Activated naive CD4-positive, alpha-beta T cell treated with anti-CD3 and anti-CD28 coated beads for 36 hours (primary cell): ENCODE measurements around the gene CPN1. TPM values are rescaled to one million over a fixed set of nuclear protein-coding genes. Genes with fewer than 3 reads are reported as not detected.
A peak's percentile ranks its signal among the peaks of the same experiment; 100 is the strongest.

Experiments used
- CTCF ChIA-PET: fragments of 350-600 bp; sonication (Branson Sonifier 250); formaldehyde crosslinking; loops from one replicate; lab custom pipeline; 2021; ENCODE audit warnings: antibody characterized with exemption; lab: Charles Lee
- DNase-seq: peaks from one replicate; pipeline ENCODE4 v3.0.0-alpha.2; 2020
- H3K27ac Mint-ChIP-seq: one replicate; pipeline ENCODE4 v1.8.0; 2021; ENCODE audit warnings: mild to moderate bottlenecking, mixed read lengths
- H3K27me3 Mint-ChIP-seq: one replicate; pipeline ENCODE4 v1.8.0; 2021; ENCODE audit warnings: low read depth, mixed read lengths
- H3K36me3 Mint-ChIP-seq: one replicate; pipeline ENCODE4 v1.8.0; 2021; ENCODE audit warnings: low read depth, mixed read lengths
- H3K4me1 Mint-ChIP-seq: one replicate; pipeline ENCODE4 v1.8.0; 2021; ENCODE audit warnings: low read depth, mixed read lengths
- H3K4me3 Mint-ChIP-seq: one replicate; pipeline ENCODE4 v1.8.0; 2021; ENCODE audit warnings: mild to moderate bottlenecking, moderate library complexity, mixed read lengths
- H3K9me3 Mint-ChIP-seq: one replicate; pipeline ENCODE4 v1.8.0; 2021; ENCODE audit warnings: mixed read lengths
- intact Hi-C: fragments of 100-400 bp; cut with micrococcal nuclease; formaldehyde crosslinking; loops from one replicate; pipeline ENCODE4 v1.15.1; 2023
- total RNA-seq, 2 experiments: library from RNA; stranded (reverse); gene quantifications; one replicate each; pipeline ENCODE4 v1.2.3, GENCODE V29; 2021

The CPN1 gene
- total RNA-seq, 2 experiments from 2014 or later: not detected

DNA sequence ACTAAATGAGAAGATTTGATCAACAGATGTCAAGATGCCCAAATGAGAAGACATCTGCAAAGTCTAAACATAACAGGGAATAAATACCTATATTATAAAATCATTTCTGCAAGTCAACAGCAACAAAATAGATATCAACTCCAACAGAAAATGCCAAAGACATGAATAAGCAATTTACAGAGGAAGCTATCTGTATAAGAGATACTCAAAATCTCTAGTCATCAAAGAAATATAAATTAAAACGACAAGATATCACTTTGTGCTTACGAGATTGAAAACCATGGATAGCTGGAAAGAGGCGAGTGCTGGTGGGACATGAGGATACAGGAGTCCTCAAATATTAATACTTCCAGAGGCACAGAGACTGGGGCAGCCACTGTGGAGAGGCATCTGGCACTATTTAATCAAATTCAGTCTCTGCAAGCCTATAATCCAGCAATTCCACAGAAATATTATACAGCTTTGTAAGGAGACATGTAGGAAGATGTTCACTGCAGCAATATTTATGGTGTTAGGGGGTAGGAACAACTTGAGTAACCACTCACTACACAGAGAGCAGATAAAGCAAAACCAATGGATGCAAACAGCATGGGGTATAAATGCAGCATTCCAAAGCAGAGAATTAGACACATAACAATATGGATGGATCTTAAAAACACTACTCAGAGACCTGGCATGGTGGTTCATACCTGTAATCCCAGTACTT lies 76.7 kb downstream of the CPN1 start:
- DNase-seq: no peak
- CTCF ChIA-PET: interaction anchor here (0.6 to 2.1 kb wide), 4 partner anchors 41 to 159 kb away, joined by 3 to 9 read pairs (median 4); no protein-coding TSS in a partner anchor
- Mint-ChIP-seq H3K36me3 (no peaks in the 10 kb centered on the region), H3K4me1 (peaks cover 35% of the 10 kb centered on the region), H3K27ac (no peak overlapping the region), H3K9me3 (no peaks in the 10 kb centered on the region), H3K4me3 (no peak overlapping the region), H3K27me3 (peaks cover 7% of the 10 kb centered on the region)
- intact Hi-C loops: loop anchor here (5.0 kb wide), 4 partner anchors 222 to 573 kb away; partner anchors contain the start of genes CHUK, COX15, CUTC and GOT1

DNA sequence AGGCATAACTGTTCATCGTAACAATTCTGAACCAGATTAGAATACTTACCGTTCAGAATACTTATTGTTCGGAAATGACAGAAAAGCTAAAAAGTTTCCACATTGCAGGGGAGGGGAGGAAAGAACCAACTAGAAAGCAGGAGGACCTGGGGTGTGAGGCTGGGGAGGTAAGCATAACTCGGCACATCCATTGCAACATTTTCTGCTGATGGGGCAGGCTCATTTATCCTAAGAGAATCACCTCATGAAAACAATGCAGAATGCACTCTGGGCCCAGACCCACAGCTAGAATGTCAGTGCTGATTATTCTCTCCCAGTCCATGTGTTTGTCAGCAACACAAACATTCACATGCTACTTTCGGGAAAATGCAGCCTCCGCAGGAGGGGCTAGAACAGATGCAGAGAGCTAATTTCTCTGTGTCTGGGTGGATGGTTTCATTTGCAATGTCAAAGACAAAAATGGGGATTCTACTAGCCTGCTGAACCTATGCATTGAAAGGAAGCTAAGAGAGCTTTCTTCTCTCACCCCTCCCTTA lies 81.5 kb downstream of the CPN1 start:
- CTCF ChIA-PET: interaction anchor here (0.6 to 1.1 kb wide), 2 partner anchors 140 to 1960 kb away, joined by 5 to 6 read pairs; no protein-coding TSS in a partner anchor
- H3K27ac Mint-ChIP-seq: no peak overlapping the region
- H3K4me3 Mint-ChIP-seq: no peak overlapping the region
- H3K36me3 Mint-ChIP-seq: no peaks in the 10 kb centered on the region
- no peak for DNase-seq
- no peaks in the 10 kb centered on the region for H3K27me3 Mint-ChIP-seq
- no peaks in the 10 kb centered on the region for H3K9me3 Mint-ChIP-seq
- H3K4me1 Mint-ChIP-seq: peaks cover 6% of the 10 kb centered on the region
- intact Hi-C loops: no loop called here

DNA sequence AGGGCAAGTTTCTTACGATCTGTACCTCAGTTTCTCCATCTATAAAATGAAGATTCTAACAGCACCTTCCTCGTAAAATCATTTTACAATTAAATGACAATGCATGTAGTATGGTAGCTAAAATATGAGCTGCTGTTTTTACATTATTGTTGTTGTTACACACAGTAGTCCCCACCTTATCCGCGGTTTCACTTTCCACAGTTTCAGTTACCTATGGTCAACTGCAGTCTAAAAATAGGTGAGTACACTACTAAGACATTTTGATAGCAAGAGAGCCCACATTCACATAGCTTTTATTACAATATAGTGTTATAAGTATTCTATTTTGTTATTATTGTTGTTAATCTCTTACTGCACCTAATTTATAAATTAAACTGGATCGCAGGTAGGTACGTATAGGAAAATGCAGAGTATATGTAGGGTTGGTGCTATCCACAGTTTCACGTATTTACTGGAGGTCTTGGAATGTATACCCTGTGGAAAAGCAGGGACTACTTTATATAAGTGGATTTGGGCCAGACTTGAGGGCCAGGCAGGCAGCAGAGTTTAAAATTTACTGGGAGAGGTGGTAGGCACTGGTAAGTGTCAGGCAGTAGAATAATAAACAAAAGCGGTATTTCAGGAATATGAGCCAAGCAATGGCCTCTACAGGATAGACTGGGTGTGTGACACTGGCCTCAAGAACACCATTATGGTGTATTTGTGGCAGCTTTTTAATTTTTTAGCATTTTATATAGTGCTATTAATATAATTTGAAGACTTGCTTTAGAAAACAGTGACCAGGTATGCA lies 82.2 kb downstream of the CPN1 start:
- no peaks in the 10 kb centered on the region for H3K27me3 Mint-ChIP-seq
- intact Hi-C loops: no loop called here
- H3K27ac Mint-ChIP-seq: no peak overlapping the region
- H3K4me3 Mint-ChIP-seq: no peak overlapping the region
- DNase-seq: no peak
- peaks cover 9% of the 10 kb centered on the region for H3K4me1 Mint-ChIP-seq
- CTCF ChIA-PET: interaction anchor here (0.6 to 1.1 kb wide), 3 partner anchors 10 to 1959 kb away, joined by 3 to 6 read pairs (median 5); partner anchors contain the start of gene DNMBP
- no peaks in the 10 kb centered on the region for H3K9me3 Mint-ChIP-seq
- H3K36me3 Mint-ChIP-seq: no peaks in the 10 kb centered on the region

DNA sequence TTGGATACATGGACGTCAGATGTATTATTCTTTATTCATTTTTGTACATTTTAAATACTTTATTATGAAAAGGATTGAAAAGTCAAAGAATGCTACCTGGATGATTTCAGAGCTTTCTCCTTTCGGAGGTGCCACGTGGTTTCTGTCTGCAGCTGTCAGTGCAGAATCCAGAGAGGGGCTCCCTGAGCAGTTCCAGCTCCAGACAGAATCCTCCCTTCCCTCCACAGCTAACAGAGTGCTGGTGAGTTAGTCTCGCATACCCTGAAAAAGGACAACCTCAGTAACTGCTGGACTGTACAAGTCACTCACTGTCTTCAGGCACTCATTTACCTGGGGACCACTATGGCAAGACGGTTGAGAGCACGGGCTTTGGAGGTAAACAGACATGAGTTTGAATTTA lies 82.8 kb downstream of the CPN1 start:
- peaks cover 15% of the 10 kb centered on the region for H3K4me1 Mint-ChIP-seq
- intact Hi-C loops: no loop called here
- CTCF ChIA-PET: interaction anchor here (0.7 kb wide), 1 partner anchor 11 kb away, joined by 3 read pairs; the partner anchor contains the start of gene DNMBP

DNA sequence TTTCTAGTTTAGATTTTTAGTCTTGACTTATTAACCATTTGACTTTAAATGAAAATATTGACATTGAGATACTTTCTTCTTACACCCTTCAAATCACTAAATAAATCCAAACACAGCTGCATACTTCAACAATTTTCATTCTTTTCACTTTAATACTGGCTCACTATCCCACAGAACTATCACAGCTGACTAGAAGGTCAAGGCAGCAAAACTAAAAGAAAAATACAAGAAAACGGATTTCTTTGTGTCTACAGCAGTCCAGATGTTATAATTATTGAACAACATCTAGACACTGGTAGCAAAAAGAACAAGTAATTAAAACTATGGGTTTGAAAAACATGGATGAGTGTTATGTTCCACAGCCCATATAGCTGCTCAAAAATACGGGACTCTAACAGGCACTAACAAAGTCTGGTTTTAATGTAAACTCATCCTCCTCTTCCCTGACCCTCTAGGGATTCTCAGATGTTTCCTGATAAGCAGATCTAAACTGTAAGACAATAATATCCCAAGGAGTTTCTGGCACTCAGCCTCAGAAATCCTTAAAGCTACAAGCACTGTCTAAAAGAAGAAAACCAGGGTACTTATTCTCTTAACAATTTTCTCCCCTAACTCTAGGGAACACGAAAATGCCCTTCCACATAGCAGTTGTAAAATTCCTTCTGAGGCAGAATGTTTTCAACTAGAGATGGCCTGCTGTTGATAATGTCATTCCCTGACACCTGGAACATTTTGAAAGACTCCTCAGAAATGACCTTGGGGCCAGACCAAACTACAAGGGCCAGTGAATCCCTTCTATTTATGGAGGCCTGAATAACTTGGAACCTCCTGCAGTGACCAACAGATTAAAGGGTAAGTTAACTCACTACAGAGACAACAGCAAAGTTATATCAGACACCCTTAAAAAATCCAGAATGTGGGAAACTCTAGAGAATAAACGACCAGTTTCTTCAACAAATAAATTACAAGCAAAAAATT lies 84.7 kb downstream of the CPN1 start:
- CTCF ChIA-PET: interaction anchor here (0.9 to 1.0 kb wide), 3 partner anchors 9 to 152 kb away, joined by 3 read pairs; partner anchors contain the start of gene DNMBP
- intact Hi-C loops: no loop called here
- no peak overlapping the region for H3K4me3 Mint-ChIP-seq
- no peaks in the 10 kb centered on the region for H3K27me3 Mint-ChIP-seq
- peaks cover 19% of the 10 kb centered on the region for H3K4me1 Mint-ChIP-seq
- H3K9me3 Mint-ChIP-seq: no peaks in the 10 kb centered on the region
- H3K27ac Mint-ChIP-seq: no peak overlapping the region
- no peaks in the 10 kb centered on the region for H3K36me3 Mint-ChIP-seq
- no peak for DNase-seq

More for the DNA sequence above, 82.8 kb downstream of the CPN1 start:
- no peak for DNase-seq
- Mint-ChIP-seq H3K27ac (no peak overlapping the region), H3K27me3 (no peaks in the 10 kb centered on the region), H3K4me3 (no peak overlapping the region), H3K9me3 (no peaks in the 10 kb centered on the region), H3K36me3 (no peaks in the 10 kb centered on the region)

DNA sequence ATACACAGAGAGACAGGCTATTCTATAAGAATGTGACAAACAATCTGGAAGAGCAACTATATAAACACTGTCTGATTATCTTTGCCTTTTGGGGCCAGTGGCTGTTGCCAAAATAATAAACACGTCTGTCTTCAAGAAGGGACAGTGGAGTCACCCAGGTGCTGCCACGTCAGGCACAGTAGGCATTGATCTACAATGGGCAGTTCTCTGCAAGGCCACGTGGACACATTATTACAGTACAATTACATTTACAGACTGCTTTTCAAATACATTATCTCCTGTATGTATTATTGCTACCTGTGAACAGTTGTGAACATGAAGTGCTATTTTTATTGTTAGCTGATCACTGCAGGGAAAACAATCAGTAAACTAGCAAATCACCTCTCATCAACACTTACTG lies 86.0 kb downstream of the CPN1 start:
- CTCF ChIA-PET: interaction anchor here (0.7 to 3.1 kb wide), 4 partner anchors 11 to 149 kb away, joined by 3 to 16 read pairs (median 6); partner anchors contain the start of gene DNMBP
- Mint-ChIP-seq H3K4me1 (peaks cover 19% of the 10 kb centered on the region), H3K27me3 (no peaks in the 10 kb centered on the region), H3K27ac (no peak overlapping the region), H3K4me3 (no peak overlapping the region), H3K36me3 (no peaks in the 10 kb centered on the region), H3K9me3 (no peaks in the 10 kb centered on the region)
- no peak for DNase-seq
- intact Hi-C loops: no loop called here

DNA sequence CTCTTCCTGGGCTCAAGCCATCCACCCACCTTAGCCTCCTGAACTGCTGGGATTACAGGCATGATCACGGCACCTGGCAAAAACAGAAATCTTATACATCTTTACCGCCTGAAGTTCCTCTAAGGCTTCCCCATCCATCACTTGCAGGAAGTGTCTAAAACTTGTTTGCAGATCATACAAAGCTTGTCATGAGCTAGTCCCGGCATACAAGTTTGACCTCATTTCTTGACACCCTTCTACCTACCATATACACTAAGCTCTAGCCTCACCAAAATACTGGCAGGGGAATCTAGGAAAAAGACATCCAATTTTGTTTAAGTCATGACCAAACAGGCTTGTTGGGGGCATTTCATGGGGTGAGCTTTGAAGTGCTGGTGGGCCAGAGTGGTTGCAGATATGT lies 86.4 kb downstream of the CPN1 start:
- no peak for DNase-seq
- Mint-ChIP-seq H3K9me3 (no peaks in the 10 kb centered on the region), H3K36me3 (no peaks in the 10 kb centered on the region), H3K27me3 (no peaks in the 10 kb centered on the region), H3K4me3 (no peak overlapping the region), H3K4me1 (peaks cover 19% of the 10 kb centered on the region), H3K27ac (no peak overlapping the region)
- intact Hi-C loops: no loop called here
- CTCF ChIA-PET: interaction anchor here (0.7 to 3.1 kb wide), 4 partner anchors 11 to 149 kb away, joined by 3 to 16 read pairs (median 6); partner anchors contain the start of gene DNMBP

DNA sequence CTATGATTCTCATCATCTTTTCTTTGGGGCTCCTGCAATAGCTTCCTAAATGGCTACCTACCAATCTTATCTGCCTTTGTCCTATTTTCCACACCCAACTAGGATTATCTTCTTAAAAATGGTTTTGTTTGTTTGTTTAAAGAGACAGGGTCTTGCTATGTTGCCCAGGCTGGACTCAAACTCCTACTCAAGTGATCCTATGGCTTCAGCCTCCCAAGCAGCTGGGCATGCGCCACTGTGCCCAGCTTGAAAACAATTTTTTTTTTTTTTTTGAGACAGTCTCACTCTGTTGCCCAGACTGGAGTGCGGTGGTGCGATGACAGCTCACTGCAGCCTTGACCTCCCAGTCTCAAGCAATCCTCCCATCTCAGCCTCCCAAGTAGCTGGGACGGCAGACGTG lies 86.9 kb downstream of the CPN1 start:
- intact Hi-C loops: loop anchor here (1.0 kb wide), 1 partner anchor 12 kb away; no protein-coding TSS in a partner anchor
- no peak overlapping the region for H3K27ac Mint-ChIP-seq
- no peaks in the 10 kb centered on the region for H3K9me3 Mint-ChIP-seq

DNA sequence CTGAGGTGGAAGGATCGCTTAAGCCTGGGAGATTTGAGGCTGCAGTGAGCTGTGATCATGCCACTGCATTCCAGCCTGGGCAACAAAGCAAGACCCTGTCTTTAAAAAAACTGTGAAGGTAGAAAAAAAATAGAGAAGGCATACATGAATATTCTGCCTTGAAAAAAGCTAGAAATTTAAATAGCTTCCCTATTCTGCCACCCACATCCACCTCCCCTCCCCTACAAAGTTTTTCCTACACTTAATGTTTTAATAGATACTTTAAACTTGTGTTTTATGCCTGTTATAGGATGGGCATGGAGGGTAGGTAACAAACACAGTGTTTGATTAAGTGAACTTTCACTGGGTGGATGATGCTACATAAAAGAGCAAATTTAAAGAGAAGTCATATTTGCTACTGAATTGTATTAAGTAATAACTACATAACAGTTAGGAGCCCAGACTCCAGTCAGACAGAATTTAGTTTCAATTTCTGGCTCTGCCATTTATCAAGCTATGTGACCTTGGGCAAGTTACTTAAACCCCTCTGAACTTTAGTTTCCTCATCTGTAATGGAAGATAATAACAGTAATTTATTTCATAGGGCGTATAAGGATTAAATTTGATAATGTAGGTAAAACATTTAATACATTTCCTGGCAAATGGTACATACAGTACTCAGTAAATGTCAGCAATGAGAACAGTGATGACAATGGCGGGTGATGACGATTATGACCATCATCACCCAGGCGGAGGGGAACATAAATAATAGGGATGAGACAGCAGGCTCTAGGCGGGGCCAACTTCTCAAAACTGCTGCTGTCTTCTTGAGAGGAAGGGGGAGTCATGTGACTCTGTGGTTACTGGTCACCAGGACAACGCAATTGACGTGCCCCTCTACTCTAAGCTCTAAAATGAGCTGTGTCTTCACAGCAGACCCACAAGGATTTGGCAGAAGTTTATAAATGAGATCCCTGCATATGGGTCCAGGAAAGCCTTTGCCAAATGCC lies 87.7 kb downstream of the CPN1 start:
- H3K9me3 Mint-ChIP-seq: no peaks in the 10 kb centered on the region
- H3K36me3 Mint-ChIP-seq: no peaks in the 10 kb centered on the region
- H3K4me1 Mint-ChIP-seq: peaks cover 19% of the 10 kb centered on the region
- H3K27me3 Mint-ChIP-seq: no peaks in the 10 kb centered on the region
- CTCF ChIA-PET: interaction anchor here (0.5 to 3.1 kb wide), 5 partner anchors 15 to 148 kb away, joined by 3 to 16 read pairs (median 5); partner anchors contain the start of gene DNMBP
- H3K4me3 Mint-ChIP-seq: peak overlapping the region; percentile 18
- intact Hi-C loops: loop anchor here (1.0 kb wide), 1 partner anchor 12 kb away; no protein-coding TSS in a partner anchor
- H3K27ac Mint-ChIP-seq: peak overlapping the region; percentile 11
- DNase-seq: peak; percentile 84

More for the DNA sequence above, 86.9 kb downstream of the CPN1 start:
- H3K36me3 Mint-ChIP-seq: no peaks in the 10 kb centered on the region
- H3K4me3 Mint-ChIP-seq: no peak overlapping the region
- CTCF ChIA-PET: interaction anchor here (0.7 to 3.1 kb wide), 5 partner anchors 11 to 148 kb away, joined by 3 to 16 read pairs (median 5); partner anchors contain the start of gene DNMBP
- no peak for DNase-seq
- no peaks in the 10 kb centered on the region for H3K27me3 Mint-ChIP-seq
- peaks cover 19% of the 10 kb centered on the region for H3K4me1 Mint-ChIP-seq
